Measurements from ENCODE around the gene OMG.

The OMG gene

GRCh38 chr17:31320791-31321190 is 23.8 kb upstream of the OMG start:
- Histone ChIP-seq H3K9me3 (ENCODE audit: insufficient read depth, low read depth, low read length) (no peaks in the 10 kb centered on the region), H3F3A (ENCODE audit: low read depth) (peaks cover 5% of the 10 kb centered on the region; the same call in 1 of the 2 replicates), H4K20me1 (ENCODE audit: insufficient read depth, low read length, poor library complexity, severe bottlenecking) (no peaks in the 10 kb centered on the region), H3K9me2 (replicated peaks; ENCODE audit: low read depth, low read length) (no peaks in the 10 kb centered on the region), H3K79me2 (ENCODE audit: insufficient read depth, low read length) (peaks cover 49% of the 10 kb centered on the region), H3K4me2 (ENCODE audit: low read depth, low read length, poor library complexity, severe bottlenecking) (peak overlapping the region; percentile 83), H3K4me3 (ENCODE audit: low read length, poor library complexity, severe bottlenecking) (peak overlapping the region; percentile 73), H3K4me1 (ENCODE audit: insufficient read depth, low read length, poor library complexity, severe bottlenecking) (peaks cover 53% of the 10 kb centered on the region), H3K36me3 (ENCODE audit: insufficient read depth, low read length) (peaks cover 2% of the 10 kb centered on the region; the same call in 1 of the 2 replicates), H3K27me3 (ENCODE audit: insufficient read depth, low read length, poor library complexity, severe bottlenecking) (no peaks in the 10 kb centered on the region), H2AFZ (ENCODE audit: low read length) (no peak overlapping the region), H3K9ac (ENCODE audit: low read depth, low read length, poor library complexity, severe bottlenecking) (peak overlapping the region; percentile 74)
- TF ChIP-seq EZH2phosphoT487 (IDR thresholded peaks at IDR 0.05; ENCODE audit: borderline replicate concordance) (no peak), CTCF (conservative IDR thresholded peaks at IDR 0.05; ENCODE audit: low read length) (no peak)

- H3K36me3 ChIP-seq (ENCODE audit: insufficient read depth, low read length): no peaks in the 10 kb centered on the region
- no peak for TF ChIP-seq CTCF (conservative IDR thresholded peaks at IDR 0.05; ENCODE audit: low read length)
- no peak for TF ChIP-seq EZH2phosphoT487 (IDR thresholded peaks at IDR 0.05; ENCODE audit: borderline replicate concordance)
- H3K9ac ChIP-seq (ENCODE audit: low read depth, low read length, poor library complexity, severe bottlenecking): peak overlapping the region; percentile 74
- H3K4me1 ChIP-seq (ENCODE audit: insufficient read depth, low read length, poor library complexity, severe bottlenecking): peaks cover 54% of the 10 kb centered on the region
- H2AFZ ChIP-seq (ENCODE audit: low read length): no peak overlapping the region
- no peaks in the 10 kb centered on the region for H4K20me1 ChIP-seq (ENCODE audit: insufficient read depth, low read length, poor library complexity, severe bottlenecking)
- H3K4me3 ChIP-seq (ENCODE audit: low read length, poor library complexity, severe bottlenecking): peak overlapping the region; percentile 73
- peak overlapping the region; percentile 83 for H3K4me2 ChIP-seq (ENCODE audit: low read depth, low read length, poor library complexity, severe bottlenecking)
- H3F3A ChIP-seq (ENCODE audit: low read depth): peaks cover 5% of the 10 kb centered on the region; the same call in 1 of the 2 replicates
- H3K9me2 ChIP-seq (replicated peaks; ENCODE audit: low read depth, low read length): no peaks in the 10 kb centered on the region
- H3K79me2 ChIP-seq (ENCODE audit: insufficient read depth, low read length): peaks cover 55% of the 10 kb centered on the region
- no peaks in the 10 kb centered on the region for H3K9me3 ChIP-seq (ENCODE audit: insufficient read depth, low read depth, low read length)
- H3K27me3 ChIP-seq (ENCODE audit: insufficient read depth, low read length, poor library complexity, severe bottlenecking): no peaks in the 10 kb centered on the region
Measured at GRCh38 chr17:31320241-31320640, 23.2 kb upstream of the OMG start.

GRCh38 chr17:31318851-31319661 is 22.0 kb upstream of the OMG start:
- H3K79me2 ChIP-seq (ENCODE audit: insufficient read depth, low read length): peaks cover 62% of the 10 kb centered on the region
- TF ChIP-seq CTCF (conservative IDR thresholded peaks at IDR 0.05; ENCODE audit: low read length) (no peak), EZH2phosphoT487 (IDR thresholded peaks at IDR 0.05; ENCODE audit: borderline replicate concordance) (no peak)
- peak overlapping the region; percentile 73 for H3K4me3 ChIP-seq (ENCODE audit: low read length, poor library complexity, severe bottlenecking)
- peaks cover 9% of the 10 kb centered on the region for H3F3A ChIP-seq (ENCODE audit: low read depth)
- peak overlapping the region; percentile 83 for H3K4me2 ChIP-seq (ENCODE audit: low read depth, low read length, poor library complexity, severe bottlenecking)
- H3K9ac ChIP-seq (ENCODE audit: low read depth, low read length, poor library complexity, severe bottlenecking): peak overlapping the region; percentile 74
- H3K9me2 ChIP-seq (replicated peaks; ENCODE audit: low read depth, low read length): no peaks in the 10 kb centered on the region
- no peak overlapping the region for H2AFZ ChIP-seq (ENCODE audit: low read length)
- H3K9me3 ChIP-seq (ENCODE audit: insufficient read depth, low read depth, low read length): no peaks in the 10 kb centered on the region
- H3K4me1 ChIP-seq (ENCODE audit: insufficient read depth, low read length, poor library complexity, severe bottlenecking): peaks cover 60% of the 10 kb centered on the region
- no peaks in the 10 kb centered on the region for H3K27me3 ChIP-seq (ENCODE audit: insufficient read depth, low read length, poor library complexity, severe bottlenecking)
- no peaks in the 10 kb centered on the region for H4K20me1 ChIP-seq (ENCODE audit: insufficient read depth, low read length, poor library complexity, severe bottlenecking)
- H3K36me3 ChIP-seq (ENCODE audit: insufficient read depth, low read length): no peaks in the 10 kb centered on the region
